ENCODE data around the gene CDC42BPB. TPM values are rescaled to one million over a fixed set of nuclear protein-coding genes. Genes with fewer than 3 reads are reported as not detected.
A peak's percentile ranks its signal among the peaks of the same experiment; 100 is the strongest.

CDC42BPB gene, protein sequence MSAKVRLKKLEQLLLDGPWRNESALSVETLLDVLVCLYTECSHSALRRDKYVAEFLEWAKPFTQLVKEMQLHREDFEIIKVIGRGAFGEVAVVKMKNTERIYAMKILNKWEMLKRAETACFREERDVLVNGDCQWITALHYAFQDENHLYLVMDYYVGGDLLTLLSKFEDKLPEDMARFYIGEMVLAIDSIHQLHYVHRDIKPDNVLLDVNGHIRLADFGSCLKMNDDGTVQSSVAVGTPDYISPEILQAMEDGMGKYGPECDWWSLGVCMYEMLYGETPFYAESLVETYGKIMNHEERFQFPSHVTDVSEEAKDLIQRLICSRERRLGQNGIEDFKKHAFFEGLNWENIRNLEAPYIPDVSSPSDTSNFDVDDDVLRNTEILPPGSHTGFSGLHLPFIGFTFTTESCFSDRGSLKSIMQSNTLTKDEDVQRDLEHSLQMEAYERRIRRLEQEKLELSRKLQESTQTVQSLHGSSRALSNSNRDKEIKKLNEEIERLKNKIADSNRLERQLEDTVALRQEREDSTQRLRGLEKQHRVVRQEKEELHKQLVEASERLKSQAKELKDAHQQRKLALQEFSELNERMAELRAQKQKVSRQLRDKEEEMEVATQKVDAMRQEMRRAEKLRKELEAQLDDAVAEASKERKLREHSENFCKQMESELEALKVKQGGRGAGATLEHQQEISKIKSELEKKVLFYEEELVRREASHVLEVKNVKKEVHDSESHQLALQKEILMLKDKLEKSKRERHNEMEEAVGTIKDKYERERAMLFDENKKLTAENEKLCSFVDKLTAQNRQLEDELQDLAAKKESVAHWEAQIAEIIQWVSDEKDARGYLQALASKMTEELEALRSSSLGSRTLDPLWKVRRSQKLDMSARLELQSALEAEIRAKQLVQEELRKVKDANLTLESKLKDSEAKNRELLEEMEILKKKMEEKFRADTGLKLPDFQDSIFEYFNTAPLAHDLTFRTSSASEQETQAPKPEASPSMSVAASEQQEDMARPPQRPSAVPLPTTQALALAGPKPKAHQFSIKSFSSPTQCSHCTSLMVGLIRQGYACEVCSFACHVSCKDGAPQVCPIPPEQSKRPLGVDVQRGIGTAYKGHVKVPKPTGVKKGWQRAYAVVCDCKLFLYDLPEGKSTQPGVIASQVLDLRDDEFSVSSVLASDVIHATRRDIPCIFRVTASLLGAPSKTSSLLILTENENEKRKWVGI (N-terminal part only)
- total RNA-seq = 45.0 TPM

DNA sequence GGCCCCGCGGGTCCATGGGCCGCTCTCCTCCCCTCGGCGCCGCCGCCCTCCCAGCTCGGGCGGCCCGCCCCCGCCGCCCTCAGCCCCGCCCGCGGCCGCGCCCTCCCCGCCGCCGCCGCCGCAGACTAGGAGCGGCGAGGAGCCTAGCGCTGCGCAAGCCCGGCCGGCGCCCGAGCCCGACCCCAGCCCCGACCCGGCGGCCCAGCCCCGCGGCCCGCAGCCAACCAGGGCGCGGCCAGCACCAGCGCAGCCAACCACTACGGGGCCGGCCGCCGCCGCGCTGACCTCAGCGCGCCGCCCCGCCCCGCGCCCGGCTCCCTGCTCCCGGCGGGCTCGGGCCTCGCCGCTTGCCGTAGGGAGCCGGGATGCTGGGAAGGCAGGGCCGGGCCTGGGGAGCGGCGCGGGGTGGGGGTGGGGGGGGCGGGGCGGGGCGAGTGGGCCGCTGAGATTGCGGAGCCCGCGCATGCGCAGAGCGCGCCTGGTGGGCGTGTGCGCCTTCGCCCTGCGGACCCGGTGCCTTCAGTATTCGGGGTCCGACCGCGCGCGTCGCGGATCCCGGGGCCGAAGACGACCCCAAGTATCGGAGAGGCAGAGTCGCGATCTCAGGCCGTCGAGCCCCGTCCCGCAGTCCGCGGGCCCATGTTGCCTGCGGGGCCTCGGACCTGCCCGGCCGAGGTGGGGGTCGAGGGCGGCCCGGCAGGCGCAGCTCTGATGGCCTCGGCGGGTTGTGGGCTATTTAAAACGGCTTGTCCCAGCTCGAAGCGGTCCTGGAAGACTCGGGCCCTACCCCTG is at the start of gene CDC42BPB:
TSS of gene CDC42BPB (minus strand) at position 178 of the 792 bp plus-strand sequence. CDS start 376 bp downstream, outside the sequence.
- ATAC-seq (peak; percentile 85), DNase-seq (ENCODE audit: low spot score) (peak; percentile 94)

DNA sequence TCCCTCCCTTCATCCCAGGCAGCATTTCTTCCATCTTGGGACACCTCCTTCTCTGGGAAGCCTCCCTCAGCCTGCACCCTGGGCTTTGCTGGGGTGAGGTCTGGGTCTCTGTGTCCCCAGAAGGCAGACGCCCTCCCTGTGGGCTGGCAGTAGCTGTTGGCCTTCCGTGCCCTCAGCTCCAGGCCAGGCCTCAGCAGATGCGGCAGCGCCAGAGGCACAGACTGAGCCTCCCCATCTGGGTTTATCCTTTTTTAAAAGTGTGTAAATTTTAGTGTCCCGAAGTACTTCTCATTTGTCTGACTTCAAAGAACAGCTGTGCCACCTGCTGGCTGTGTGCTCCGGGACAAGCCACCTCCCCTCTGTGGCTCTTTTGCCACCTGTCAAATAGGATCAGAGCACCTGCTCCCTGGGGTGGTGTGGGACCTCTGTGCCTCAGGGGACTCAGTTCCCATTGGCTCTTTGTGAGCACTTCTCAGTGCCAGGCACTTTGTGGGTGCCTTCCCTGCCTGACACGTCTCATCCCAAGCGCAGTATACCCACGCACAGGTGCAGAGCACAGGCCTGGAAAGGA is 48.3 kb upstream of the CDC42BPB start:
- DNase-seq (ENCODE audit: low spot score) (no peak), ATAC-seq (no peak)

DNA sequence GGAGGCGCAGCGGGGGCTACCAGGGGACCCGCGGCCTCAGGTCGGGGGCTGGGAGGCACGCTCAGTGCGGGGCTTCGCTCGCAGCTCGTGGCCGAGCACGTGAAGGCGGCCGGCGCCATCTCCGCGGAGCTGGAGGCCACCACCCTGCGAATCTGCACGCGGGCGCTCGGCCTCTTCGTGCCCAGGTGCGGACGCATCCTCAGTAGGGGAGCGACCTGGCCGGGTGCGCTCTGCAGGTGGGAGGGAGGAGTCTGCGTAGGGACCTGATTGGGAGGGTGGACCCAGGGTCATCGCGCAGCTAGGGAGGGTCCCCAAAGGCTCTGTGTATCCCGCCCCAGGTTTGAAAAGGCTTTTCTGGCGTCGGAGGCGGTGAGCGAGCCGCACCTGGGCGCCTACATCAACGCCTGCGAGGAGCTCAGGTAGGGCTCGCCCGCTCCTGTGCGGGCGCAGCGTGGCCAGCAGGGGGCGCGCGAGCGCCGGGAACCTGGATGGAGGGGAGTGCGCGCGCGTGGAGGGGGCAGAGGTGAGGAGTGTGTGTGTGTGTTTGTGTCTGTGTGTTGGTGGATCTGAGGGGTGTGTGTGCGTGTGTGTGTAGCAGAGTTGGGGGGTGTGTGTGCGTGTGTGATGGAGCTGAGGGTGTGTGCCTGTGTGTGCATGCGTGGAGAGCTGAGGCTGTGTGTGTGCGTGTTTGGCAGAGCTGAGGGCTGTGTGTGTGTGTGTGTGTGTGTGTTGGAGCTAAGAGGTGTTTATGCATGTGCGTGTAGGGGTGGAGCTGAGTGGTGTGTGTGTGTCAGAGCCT is 47.5 kb upstream of the CDC42BPB start:
- DNase-seq (ENCODE audit: low spot score) (no peak), ATAC-seq (peak; percentile 59)

DNA sequence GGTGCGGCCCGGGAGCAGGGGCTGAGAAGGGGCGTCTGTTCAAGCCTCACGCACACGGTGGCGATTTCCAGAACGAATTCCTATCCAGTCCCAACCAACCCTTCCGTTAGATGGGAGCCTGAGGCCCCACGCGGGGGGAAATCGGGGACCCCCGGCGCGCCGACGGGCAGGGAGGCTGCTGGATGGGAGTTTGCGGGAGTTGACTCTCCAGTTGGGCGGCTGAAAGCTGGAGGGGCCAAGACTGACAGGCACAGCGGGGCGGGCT is 47.0 kb upstream of the CDC42BPB start:
- DNase-seq (ENCODE audit: low spot score) = no peak
- ATAC-seq = no peak

DNA sequence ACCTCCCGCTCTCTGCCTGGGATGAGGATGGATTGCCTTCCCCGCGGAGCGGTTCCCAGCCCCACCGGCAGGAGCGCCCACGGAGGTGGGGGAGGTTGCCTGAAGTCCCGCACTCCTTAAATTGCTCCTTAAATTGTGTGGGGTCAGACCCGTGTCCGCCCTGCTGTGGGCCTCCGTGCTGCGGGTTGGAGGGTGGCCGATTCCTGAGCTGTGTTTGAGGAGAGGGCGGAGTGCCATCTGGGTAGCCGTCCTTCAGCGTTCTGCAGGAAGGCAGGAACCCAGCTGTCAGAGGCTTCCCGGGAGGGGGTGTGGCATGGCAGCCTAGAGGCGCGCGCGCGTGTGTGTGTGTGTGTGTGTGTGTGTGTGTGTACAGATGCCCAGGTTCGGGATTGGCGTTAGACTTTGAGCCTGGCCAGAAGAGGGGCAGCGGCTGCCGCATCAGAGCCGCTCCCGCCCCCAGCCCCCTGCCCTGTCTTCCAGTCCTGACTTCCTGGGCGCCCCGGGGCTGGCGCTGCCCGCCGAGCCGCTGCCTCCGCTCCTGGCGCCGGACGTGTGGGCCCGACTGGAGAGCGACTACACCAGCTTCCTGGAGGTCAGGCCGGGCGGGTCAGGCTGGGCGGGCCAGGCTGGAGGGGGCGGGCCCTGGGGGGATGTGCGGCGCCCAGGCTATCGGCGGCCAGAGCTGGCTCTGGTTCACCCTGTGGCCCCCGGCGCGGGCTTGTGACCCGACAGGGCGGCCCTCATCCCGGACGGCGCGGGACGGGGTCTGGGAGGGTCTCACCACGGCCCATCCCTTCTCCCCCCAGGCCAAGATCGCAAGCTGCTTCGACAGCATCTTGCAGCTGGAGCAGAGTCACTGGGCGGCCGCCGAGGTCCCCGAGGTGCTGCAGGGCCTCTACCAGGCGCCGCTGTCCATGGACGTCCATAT is 46.4 kb upstream of the CDC42BPB start:
- DNase-seq (ENCODE audit: low spot score) = peak; percentile 93
- peak; percentile 54 for ATAC-seq

DNA sequence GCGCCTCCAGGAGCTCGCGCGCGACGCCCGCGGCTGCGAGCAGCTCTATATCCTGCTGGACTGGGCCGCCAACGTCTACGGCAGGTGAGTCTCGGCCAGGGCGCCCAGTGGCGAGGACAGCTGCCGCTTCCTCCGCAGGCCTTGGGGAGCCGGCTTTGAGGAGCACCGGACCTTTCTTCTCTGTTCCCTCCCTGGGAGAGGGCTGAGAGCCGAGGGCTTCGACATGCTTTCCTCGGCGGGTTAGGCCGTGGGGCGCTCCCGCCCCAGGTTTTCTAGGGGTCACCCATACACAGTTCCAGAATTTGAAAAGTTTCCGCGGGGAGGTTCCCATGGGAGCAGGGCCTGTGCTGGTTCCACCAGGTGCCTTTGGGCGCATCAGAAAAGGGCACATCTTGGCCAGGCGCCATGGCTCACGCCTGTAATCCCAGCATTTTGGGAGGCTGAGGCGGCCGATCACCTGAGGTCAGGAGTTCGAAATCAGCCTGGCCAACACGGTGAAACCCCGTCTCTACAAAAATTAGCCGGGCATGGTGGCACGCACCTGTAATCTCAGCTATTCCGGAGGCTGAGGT is 45.4 kb upstream of the CDC42BPB start:
- no peak for ATAC-seq
- no peak for DNase-seq (ENCODE audit: low spot score)

DNA sequence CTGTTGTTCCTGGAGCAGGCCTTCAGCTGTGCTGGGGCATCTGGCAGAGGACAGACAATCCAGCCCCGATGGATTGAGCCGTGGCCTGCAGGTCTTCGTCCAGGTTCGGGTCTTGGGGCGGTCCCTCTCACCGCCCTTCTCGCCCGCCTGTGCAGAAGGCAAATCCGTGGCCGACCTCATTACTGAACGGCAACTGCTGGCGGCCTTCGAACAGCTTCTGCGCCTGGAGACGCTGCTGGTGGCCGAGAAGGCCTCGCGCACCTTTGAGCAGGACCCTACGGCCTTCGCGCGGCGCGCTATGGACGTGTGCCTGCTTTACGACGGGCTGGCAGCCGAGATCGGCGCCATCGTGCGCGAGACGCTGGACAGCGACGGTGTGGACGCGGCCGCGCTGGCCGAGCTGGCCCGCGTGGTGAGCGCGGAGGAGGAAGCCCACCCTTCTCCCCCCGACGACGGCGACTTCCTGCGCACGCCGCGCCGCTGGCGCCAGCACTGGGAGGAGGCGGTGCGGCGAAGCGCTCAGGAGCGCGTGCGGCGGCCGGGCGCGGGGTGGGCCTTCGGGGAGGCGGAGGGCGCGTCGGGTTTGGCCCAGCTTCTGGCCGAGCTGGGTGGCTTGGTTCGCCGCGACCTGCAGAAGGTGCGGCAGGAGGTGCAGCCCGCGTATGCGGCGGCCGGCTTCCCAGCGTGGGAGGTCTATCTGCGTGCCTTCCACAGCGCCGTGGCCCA is 44.8 kb upstream of the CDC42BPB start:
- ATAC-seq = no peak
- DNase-seq (ENCODE audit: low spot score) = no peak

DNA sequence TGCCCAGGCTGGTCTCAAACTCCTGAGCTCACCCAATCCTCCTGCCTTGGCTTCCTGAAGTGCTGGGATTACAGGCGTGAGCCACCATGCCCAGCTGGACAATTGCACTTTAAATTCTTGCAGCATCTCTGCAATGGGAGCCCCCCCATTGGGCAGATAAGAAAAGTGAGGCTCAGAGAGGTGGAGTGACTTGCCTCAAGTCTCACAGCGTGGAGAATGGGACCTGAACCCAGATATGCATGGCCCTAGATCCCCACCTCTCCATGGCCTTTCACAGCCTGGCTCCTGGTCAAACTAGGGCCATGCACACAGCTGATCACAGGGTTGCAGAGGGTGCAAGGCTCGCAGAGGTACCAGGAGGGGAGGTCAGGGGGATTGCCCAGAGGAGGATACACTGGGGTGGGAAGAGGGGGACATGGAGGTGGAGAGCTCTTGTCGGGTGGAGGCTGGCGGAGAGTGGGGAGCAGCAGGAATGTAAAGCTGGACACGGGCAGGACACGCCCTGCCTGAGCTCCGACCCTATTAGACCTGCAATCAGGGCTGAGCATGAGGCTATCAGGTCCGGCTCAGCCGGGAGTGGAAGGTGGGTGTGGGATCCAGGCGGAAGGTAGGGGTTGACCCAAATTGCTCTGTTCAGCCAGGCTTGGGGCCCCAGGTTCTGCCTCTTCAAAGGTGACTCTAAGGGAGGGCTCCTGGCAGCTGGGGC is 44.1 kb upstream of the CDC42BPB start:
- ATAC-seq (no peak), DNase-seq (ENCODE audit: low spot score) (no peak)

DNA sequence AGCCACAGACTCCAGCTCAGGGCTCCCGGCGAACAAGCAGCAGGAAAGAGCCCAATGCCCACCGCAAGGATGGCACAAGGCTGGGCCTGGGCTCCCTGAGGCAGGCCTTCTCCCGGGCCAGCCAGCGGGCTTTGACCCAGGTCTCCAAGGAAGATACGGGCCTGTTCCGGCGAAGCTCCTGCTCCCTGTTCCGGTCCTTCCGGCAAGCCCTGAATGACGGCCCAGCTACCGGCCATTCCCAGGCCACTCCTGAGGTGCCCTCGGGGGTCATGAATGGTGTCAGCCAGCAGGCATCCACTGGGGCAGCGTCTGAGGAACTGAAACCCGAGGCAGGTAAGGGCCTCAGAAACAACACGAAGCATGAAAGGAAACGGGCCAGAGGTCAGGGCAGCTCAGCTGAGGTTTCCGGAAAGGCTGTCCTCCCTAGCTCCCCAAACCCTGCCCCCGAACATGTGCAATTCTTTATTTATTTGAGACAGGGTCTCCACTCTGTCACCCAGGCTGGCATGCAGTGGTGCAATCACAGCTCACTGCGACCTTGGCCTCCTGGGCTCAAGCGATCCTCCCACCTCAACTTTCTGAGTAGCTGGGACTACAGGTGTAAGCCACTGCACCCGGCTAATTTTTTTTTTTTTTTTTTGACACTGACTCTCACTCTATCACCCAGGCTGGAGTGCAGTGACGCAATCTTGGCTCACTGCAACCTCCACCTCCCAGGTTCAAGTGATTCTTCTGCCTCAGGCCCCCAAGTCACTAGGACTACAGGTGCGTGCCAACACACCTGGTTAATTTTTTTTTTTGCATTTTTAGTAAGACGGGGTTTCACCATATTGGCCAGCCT is 43.2 kb upstream of the CDC42BPB start:
- peak; percentile 1 for ATAC-seq
- peak; percentile 81 for DNase-seq (ENCODE audit: low spot score)

DNA sequence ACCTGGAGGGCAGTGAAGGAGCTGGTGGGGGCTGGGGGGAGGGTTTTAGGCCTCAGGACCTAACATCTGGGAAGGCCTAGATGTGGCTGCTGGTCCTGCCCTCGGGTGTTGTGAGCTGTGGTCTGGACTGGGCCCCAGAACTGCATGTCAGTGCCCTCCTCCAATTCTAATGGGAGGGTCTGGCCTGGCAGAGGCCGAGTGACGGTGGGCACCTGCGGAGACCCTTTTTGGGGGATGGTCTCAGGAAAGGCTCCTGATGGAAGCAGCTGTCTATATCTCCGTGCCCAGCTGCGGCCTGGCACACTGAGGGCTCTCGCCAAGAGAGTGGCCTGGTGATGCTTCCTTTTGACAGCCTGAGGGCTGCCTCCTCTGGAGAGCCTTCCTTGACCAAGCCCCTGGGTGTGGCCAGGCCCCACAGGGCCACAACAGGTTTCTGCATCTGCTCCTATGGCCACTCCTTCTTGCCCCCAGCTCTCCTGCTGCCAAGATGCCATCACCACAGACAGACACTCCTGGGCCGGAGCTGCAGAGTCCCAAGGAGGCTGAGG is 42.5 kb upstream of the CDC42BPB start:
- DNase-seq (ENCODE audit: low spot score) = no peak
- ATAC-seq = peak; percentile 0

DNA sequence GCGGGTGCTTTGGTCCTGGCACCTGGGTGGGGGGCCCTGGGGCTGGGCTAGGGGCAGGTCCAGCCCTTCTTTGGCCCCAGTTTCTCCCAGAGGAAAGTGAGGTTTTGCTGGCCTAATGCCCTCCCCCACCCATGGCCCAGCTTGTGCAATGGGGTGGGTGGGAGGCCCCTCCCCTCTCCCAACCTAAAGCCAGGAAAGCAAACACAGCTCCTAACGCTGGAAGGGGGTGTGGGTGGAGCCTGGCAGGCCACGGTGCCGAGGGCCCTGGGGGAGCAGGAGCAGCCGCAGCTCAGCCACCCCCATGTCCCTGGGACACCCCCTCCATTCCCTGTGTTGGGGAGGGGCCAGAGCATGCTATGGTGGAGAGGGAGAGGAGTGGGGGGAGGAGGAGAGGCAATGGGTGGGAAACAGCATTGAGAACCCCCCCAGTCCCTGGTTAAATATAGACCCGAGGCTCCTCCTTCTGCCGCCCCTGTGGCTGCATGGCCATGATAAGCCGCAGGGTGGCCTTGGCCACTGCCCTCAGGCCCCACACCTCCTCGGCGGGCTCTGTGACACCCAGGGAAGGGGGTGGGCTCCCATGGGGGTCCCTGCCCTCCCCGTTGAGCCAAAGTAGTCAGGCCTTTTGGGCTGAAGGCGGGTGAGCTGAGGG is 41.9 kb upstream of the CDC42BPB start:
- peak; percentile 90 for DNase-seq (ENCODE audit: low spot score)
- peak; percentile 58 for ATAC-seq

DNA sequence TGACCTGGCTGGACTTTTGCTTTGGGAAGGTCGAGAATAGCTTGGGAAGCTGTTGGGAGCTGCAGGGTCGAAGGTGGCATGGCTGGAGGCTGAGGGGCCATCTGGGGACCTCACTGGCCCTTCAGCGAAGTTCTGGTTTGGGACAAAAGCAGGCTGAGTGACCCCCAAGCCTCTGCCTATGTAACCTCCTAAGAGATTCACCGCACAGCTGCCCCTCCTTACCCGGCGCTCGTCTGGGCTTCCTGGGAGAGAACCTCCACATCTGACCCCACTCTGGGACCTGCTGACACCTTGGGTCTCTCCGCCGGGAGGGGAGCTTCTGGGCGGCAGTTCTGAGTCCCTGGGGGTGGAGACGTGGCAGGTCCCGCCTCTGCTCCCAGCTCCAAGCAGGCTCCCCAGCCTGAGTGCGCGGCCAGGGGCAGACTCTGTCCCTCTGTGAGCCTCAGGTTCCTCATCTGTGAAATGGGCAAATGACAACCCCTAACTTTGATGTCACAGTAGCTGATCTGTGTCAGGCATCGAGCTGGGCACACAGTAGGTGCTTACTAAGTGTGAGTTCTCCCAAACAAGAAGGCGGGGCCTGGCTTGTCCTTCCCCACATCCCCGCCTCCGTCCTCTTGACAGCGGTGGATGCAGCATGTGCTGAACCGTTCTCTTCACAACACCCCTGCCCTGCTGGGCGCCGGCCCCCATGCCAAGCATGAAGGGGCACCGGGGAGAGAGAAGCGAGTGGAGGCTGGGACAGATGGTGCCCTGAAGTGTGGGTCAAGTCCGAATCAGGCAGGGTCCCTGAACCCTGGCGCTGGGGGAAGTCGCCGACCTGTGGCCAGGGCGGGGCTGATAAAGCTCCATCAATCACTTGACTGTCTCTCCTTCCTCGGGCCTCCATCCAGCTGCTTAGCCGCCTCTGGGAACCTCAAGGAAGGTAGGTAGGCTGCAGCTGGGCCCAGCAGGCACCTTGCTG is 40.9 kb upstream of the CDC42BPB start:
- ATAC-seq (peak; percentile 45), DNase-seq (ENCODE audit: low spot score) (peak; percentile 82)

DNA sequence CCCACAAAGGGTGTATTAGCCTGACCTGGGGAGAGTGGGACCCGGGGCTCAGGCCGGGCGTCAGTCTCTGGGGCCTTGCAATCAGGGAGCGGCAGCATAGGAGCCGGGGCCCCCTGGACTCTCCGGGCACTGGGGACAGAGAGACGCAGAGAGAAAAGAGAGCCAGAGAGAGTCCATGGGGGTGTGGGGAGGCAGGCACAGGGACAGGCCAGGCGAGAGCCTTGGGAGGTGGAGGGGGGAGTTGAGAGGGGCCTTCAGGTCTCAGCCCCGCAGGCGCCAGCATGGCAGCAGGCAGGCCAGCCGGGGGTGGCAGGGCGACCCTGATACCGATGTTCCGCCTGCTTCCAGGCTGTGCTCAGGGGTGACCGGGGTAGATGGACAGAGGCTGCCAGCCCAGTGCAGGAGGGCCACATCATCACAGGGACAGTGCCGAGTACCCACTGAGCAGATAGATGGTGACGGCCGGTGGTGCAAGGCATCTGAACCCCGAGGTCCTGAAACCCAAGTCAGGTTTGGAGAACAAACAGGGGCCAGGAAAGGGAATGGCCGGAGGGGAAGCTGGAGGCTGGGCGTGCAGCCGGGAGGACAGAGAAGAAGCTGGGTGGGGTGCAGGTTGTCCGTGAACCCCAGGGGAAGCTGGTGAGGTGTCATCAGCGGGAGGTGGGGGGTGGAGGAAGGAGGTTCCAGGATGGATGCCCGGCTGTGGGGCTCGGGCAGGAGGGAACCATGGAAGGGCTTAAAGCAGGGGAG is 40.1 kb upstream of the CDC42BPB start:
- ATAC-seq (no peak), DNase-seq (ENCODE audit: low spot score) (no peak)
